Measurements from ENCODE around the gene SPATS2L.

- TF ChIP-seq CTCF (IDR thresholded peaks at IDR 0.05) (no peak), POLR2A (IDR thresholded peaks at IDR 0.05) (no peak)
Observed at GRCh38 chr2:200435379-200435778, 128.9 kb downstream of the SPATS2L start.

Data from adrenal gland (tissue), 5 donors.